GM23338 (cell line): Measurements from ENCODE around the gene MON2.

Experiments used
- CTCF ChIP-seq, 2 experiments: fragments of 200-600 bp in 1 of 2; sonication (generic) in 1 of 2; conservative IDR thresholded peaks; 2 replicates each; pipeline versions ENCODE4 v1.5.1 to v1.6.1; 2016 to 2017; ENCODE audit warnings: antibody characterized with exemption in 2 of 2, low read depth in 2 of 2, mild to moderate bottlenecking in 2 of 2, moderate library complexity in 1 of 2
- EZH2 ChIP-seq: fragments of 200-600 bp; sonication (generic); IDR thresholded peaks from one replicate; pipeline ENCODE4 v1.8.0; 2017; ENCODE audit warnings: antibody characterized with exemption, mild to moderate bottlenecking, low read depth; ENCODE audit not compliant: unreplicated experiment
- EZH2phosphoT487 ChIP-seq: fragments of 200-600 bp; sonication (generic); IDR thresholded peaks from one replicate; pipeline ENCODE4 v1.8.1; 2018; ENCODE audit warnings: antibody characterized with exemption; ENCODE audit not compliant: unreplicated experiment
- POLR2AphosphoS5 ChIP-seq: IDR thresholded peaks from 2 replicates; pipeline ENCODE4 v1.6.1; 2016; ENCODE audit warnings: antibody characterized with exemption, low read depth

GRCh38 chr12:62618319-62618718 is 151.7 kb downstream of the MON2 start:
- no peak for TF ChIP-seq POLR2AphosphoS5
- TF ChIP-seq CTCF (conservative IDR thresholded peaks at IDR 0.05; ENCODE audit: low read depth in 2 of 2), result no peak
- TF ChIP-seq EZH2phosphoT487, result no peak
- TF ChIP-seq EZH2, result no peak
